GM12875 (cell line): ENCODE results near the gene STOML1.

Experiments
- H3K4me3 ChIP-seq: one replicate; pipeline ENCODE4 v1.5.1; 2011; ENCODE audit warnings: low read depth, low read length, control low read depth
- TF ChIP-seq, protein P1 (sequence below): IDR thresholded peaks from 2 replicates; pipeline ENCODE4 v1.5.1; 2011; ENCODE audit warnings: low read depth, mild to moderate bottlenecking, control low read depth, inconsistent platforms, low read length, moderate library complexity, borderline replicate concordance; ENCODE audit not compliant: insufficient read depth

Gene STOML1

DNA sequence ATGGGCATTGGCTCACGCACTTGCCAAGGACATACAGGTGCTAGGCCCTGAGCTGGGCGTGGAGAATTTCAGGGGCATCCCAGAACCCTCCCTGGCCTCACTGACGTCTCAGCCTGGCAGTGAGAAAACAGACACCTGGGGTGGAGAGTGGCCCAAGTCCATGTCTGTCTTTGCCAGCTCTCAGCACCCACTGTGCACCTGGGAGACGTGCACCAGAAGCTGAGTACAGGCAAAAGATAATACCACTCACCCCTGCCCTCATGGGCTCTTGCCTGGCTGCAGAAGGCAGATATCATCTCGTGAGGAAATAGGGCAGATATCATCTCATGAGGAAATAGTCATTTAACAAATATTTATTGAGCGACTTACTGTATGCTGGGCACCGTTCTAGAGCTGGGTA is 57.8 kb downstream of the STOML1 start:
- TF ChIP-seq, protein P1, sequence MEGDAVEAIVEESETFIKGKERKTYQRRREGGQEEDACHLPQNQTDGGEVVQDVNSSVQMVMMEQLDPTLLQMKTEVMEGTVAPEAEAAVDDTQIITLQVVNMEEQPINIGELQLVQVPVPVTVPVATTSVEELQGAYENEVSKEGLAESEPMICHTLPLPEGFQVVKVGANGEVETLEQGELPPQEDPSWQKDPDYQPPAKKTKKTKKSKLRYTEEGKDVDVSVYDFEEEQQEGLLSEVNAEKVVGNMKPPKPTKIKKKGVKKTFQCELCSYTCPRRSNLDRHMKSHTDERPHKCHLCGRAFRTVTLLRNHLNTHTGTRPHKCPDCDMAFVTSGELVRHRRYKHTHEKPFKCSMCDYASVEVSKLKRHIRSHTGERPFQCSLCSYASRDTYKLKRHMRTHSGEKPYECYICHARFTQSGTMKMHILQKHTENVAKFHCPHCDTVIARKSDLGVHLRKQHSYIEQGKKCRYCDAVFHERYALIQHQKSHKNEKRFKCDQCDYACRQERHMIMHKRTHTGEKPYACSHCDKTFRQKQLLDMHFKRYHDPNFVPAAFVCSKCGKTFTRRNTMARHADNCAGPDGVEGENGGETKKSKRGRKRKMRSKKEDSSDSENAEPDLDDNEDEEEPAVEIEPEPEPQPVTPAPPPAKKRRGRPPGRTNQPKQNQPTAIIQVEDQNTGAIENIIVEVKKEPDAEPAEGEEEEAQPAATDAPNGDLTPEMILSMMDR = no peak

GRCh38 chr15:73932381-73933191 is 59.5 kb downstream of the STOML1 start:
- H3K4me3 ChIP-seq = no peak overlapping the region
- TF ChIP-seq, protein P1 = no peak

More for the DNA sequence above, 57.8 kb downstream of the STOML1 start:
- H3K4me3 ChIP-seq = no peak overlapping the region

- no peak overlapping the region for H3K4me3 ChIP-seq
- TF ChIP-seq, protein P1 = no peak
These were observed 60.7 kb downstream of the STOML1 start for GRCh38 chr15:73931441-73931840.

DNA sequence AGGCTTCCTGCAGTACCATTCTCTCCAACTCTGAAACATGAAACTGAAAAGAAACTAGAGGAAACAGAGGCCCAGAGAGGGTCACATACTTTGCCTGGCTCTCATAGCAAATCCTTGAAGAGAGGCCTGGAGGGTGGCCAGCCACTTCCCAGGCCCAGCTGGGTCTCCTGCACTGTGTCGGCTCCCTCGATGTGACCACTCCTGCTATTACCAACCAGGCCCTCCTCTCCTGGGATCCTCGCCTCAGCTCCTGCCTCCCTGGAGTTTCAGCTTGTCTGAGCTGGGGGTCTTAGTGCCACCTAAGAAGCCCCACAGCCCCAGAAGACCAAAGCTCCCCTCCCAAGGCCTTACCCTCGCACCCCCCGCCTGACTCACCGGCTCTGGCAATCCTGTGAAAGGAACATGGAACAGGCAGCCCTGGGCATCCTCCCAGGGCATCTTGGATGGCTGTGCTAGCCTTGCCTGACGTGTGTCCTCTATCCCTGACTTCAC is 61.3 kb downstream of the STOML1 start:
- no peak overlapping the region for H3K4me3 ChIP-seq
- TF ChIP-seq, protein P1 = no peak

DNA sequence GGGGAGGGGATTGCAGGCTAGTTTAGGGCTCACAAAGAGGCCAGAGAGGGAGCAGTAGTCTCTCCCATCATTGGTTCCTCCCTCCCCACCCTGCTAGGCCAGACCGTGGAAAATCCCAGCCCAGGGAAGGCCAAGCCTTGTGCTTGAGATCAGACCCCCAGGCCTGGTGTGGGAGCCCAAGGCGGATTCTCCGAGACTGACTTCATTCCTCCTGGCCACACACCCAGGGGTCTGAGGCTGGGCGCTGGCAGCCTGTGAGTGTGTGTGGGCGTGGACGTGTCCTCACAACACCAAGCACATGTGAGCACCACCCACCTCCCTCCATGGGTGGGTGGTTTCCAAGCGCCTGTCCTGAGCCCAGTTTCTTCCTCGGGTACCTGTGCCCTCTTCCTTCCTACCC is 61.7 kb downstream of the STOML1 start:
- TF ChIP-seq, protein P1 = no peak
- no peak overlapping the region for H3K4me3 ChIP-seq

GRCh38 chr15:73928971-73929627 is 63.0 kb downstream of the STOML1 start:
- no peak overlapping the region for H3K4me3 ChIP-seq

More at GRCh38 chr15:73928971-73929627, 63.0 kb downstream of the STOML1 start:
- TF ChIP-seq, protein P1 = no peak
